ENCODE measurements around the gene TMEM245. TPM values are rescaled to one million over a fixed set of nuclear protein-coding genes. Genes with fewer than 3 reads are reported as not detected.

TMEM245 gene
- total RNA-seq, 4 donors from 2014 or later: 45.7 to 121 (median 71.4) TPM

GRCh38 chr9:109098171-109098959 is 21.4 kb downstream of the TMEM245 start:
- ATAC-seq (peak; percentile 90 to 92), DNase-seq (peak; percentile 58 to 78)
- intact Hi-C loops (cut with DNase I; ENCODE audit: low total_unique reads): loop anchor here (2.0 to 10.0 kb wide), 3 partner anchors 20 to 216 kb away; partner anchors contain the start of genes CTNNAL1 and TMEM245
- Histone ChIP-seq H3K27me3 (no peaks in the 10 kb centered on the region), H3K36me3 (no peaks in the 10 kb centered on the region), H3K4me1 (peaks cover 88 to 93% of the 10 kb centered on the region in 2 donors), H3K27ac (peak overlapping the region; percentile 83 to 86 (median 84)), H3K9me3 (no peaks in the 10 kb centered on the region), H3K4me3 (peak overlapping the region; percentile 8 to 21 (median 11))
- TF ChIP-seq CTCF (IDR thresholded peaks at IDR 0.05 in 4 of 5, conservative IDR thresholded peaks at IDR 0.05 in 1 of 5) (peak in 4 of 5 experiments; percentile 20 to 58 (median 44)), POLR2A (IDR thresholded peaks at IDR 0.05) (peak in 1 of 2 donors; percentile 32)
- in situ Hi-C loops (cut with MboI; ENCODE audit: low sequenced_read_pairs in 4 of 4): no loop called here

GRCh38 chr9:109097146-109097545 is 22.6 kb downstream of the TMEM245 start:
- Histone ChIP-seq H3K4me1 (peaks cover 87 to 91% of the 10 kb centered on the region in 2 donors), H3K27me3 (no peaks in the 10 kb centered on the region), H3K27ac (peak overlapping the region; percentile 83 to 86 (median 84)), H3K4me3 (no peak overlapping the region), H3K9me3 (no peaks in the 10 kb centered on the region), H3K36me3 (peaks cover 0 to 5% of the 10 kb centered on the region in 2 donors)
- ATAC-seq (no peak), DNase-seq (no peak)
- no peak for TF ChIP-seq POLR2A (IDR thresholded peaks at IDR 0.05)
- intact Hi-C loops (cut with DNase I; ENCODE audit: low total_unique reads): loop anchor here (5.0 to 10.0 kb wide), 2 partner anchors 85 to 218 kb away; partner anchors contain the start of gene CTNNAL1
- in situ Hi-C loops (cut with MboI; ENCODE audit: low sequenced_read_pairs in 4 of 4): no loop called here

- TF ChIP-seq CTCF (IDR thresholded peaks at IDR 0.05 in 4 of 5, conservative IDR thresholded peaks at IDR 0.05 in 1 of 5): no peak
- TF ChIP-seq POLR2A (IDR thresholded peaks at IDR 0.05): no peak
- Histone ChIP-seq H3K9me3 (no peaks in the 10 kb centered on the region), H3K4me3 (no peak overlapping the region), H3K36me3 (peaks cover 0 to 14% of the 10 kb centered on the region in 2 donors), H3K27me3 (no peaks in the 10 kb centered on the region), H3K27ac (peak overlapping the region; percentile 83 to 86 (median 84)), H3K4me1 (peaks cover 72 to 76% of the 10 kb centered on the region in 2 donors)
- ATAC-seq: peak; percentile 48 to 75
- DNase-seq: no peak
- in situ Hi-C loops (cut with MboI; ENCODE audit: low sequenced_read_pairs in 4 of 4): no loop called here
- intact Hi-C loops (cut with DNase I; ENCODE audit: low total_unique reads): loop anchor here (5.0 to 10.0 kb wide), 2 partner anchors 83 to 219 kb away; partner anchors contain the start of gene CTNNAL1
Measured at GRCh38 chr9:109095321-109095720, 24.4 kb downstream of the TMEM245 start.

GRCh38 chr9:109094268-109094667 is 25.5 kb downstream of the TMEM245 start:
- no peak for ATAC-seq
- peaks cover 61 to 67% of the 10 kb centered on the region in 2 donors for H3K4me1 ChIP-seq
- in situ Hi-C loops (cut with MboI; ENCODE audit: low sequenced_read_pairs in 4 of 4): no loop called here

More at GRCh38 chr9:109094268-109094667, 25.5 kb downstream of the TMEM245 start:
- TF ChIP-seq POLR2A (IDR thresholded peaks at IDR 0.05): no peak
- no peak for TF ChIP-seq CTCF (IDR thresholded peaks at IDR 0.05 in 4 of 5, conservative IDR thresholded peaks at IDR 0.05 in 1 of 5)
- Histone ChIP-seq H3K27ac (peak overlapping the region; percentile 83 to 86 (median 84)), H3K27me3 (no peaks in the 10 kb centered on the region), H3K36me3 (peaks cover 0 to 23% of the 10 kb centered on the region in 2 donors), H3K9me3 (no peaks in the 10 kb centered on the region), H3K4me3 (no peak overlapping the region)
- intact Hi-C loops (cut with DNase I; ENCODE audit: low total_unique reads): loop anchor here (10.0 kb wide), 1 partner anchor 221 kb away; no protein-coding TSS in a partner anchor
- no peak for DNase-seq

Measured in gastrocnemius medialis (tissue), 4 donors.